22Rv1 (cell line): ENCODE data around the gene COCH.

Source experiments
- CTCF ChIP-seq: fragments of 450-650 bp; IDR thresholded peaks from 2 replicates; pipeline ENCODE4 v1.5.1; 2017; ENCODE audit warnings: mild to moderate bottlenecking
- ZFX ChIP-seq: fragments of 450-650 bp; IDR thresholded peaks from 2 replicates; pipeline ENCODE4 v1.6.1; 2017; ENCODE audit warnings: antibody characterized with exemption, borderline replicate concordance

GRCh38 chr14:30853946-30854345 lies 20.4 kb upstream of the COCH start:
- TF ChIP-seq CTCF (no peak), ZFX (no peak)
